Measurements from ENCODE around the gene CACNG4.

CACNG4 gene

GRCh38 chr17:66985338-66986237 lies 21.1 kb downstream of the CACNG4 start:
- DNase-seq (ENCODE audit: low read depth): no peak

- no peak for DNase-seq (ENCODE audit: low read depth)
Measured at GRCh38 chr17:66986659-66987058, 22.2 kb downstream of the CACNG4 start.

GRCh38 chr17:66987059-66987616 lies 22.6 kb downstream of the CACNG4 start:
- DNase-seq (ENCODE audit: low read depth): no peak

- DNase-seq (ENCODE audit: low read depth): no peak
Measured at GRCh38 chr17:66988069-66988798, 23.7 kb downstream of the CACNG4 start.

GRCh38 chr17:66989076-66989475 lies 24.6 kb downstream of the CACNG4 start:
- no peak for DNase-seq (ENCODE audit: low read depth)

GRCh38 chr17:66989579-66989978 lies 25.1 kb downstream of the CACNG4 start:
- DNase-seq (ENCODE audit: low read depth): no peak

- no peak for DNase-seq (ENCODE audit: low read depth)
Measured at GRCh38 chr17:66990047-66990446, 25.5 kb downstream of the CACNG4 start.

GRCh38 chr17:66992911-66993442 lies 28.5 kb downstream of the CACNG4 start:
- no peak for DNase-seq (ENCODE audit: low read depth)

- DNase-seq (ENCODE audit: low read depth): no peak
Measured at GRCh38 chr17:66994361-66994760, 29.9 kb downstream of the CACNG4 start.

- no peak for DNase-seq (ENCODE audit: low read depth)
Measured at GRCh38 chr17:66994930-66995535, 30.5 kb downstream of the CACNG4 start.

- no peak for DNase-seq (ENCODE audit: low read depth)
Measured at GRCh38 chr17:66995944-66996343, 31.4 kb downstream of the CACNG4 start.

GRCh38 chr17:66996926-66997325 lies 32.4 kb downstream of the CACNG4 start:
- DNase-seq (ENCODE audit: low read depth): no peak

GRCh38 chr17:67003231-67003630 lies 38.7 kb downstream of the CACNG4 start:
- DNase-seq (ENCODE audit: low read depth): no peak

- no peak for DNase-seq (ENCODE audit: low read depth)
Measured at GRCh38 chr17:67004181-67004580, 39.7 kb downstream of the CACNG4 start.

GRCh38 chr17:67007266-67007665 lies 42.8 kb downstream of the CACNG4 start:
- DNase-seq (ENCODE audit: low read depth): no peak

- no peak for DNase-seq (ENCODE audit: low read depth)
Measured at GRCh38 chr17:67008101-67008500, 43.6 kb downstream of the CACNG4 start.

GRCh38 chr17:67011527-67012175 lies 47.1 kb downstream of the CACNG4 start:
- DNase-seq (ENCODE audit: low read depth): no peak

GRCh38 chr17:67013891-67014290 lies 49.4 kb downstream of the CACNG4 start:
- no peak for DNase-seq (ENCODE audit: low read depth)

- no peak for DNase-seq (ENCODE audit: low read depth)
Measured at GRCh38 chr17:67015001-67015400, 50.5 kb downstream of the CACNG4 start.

- DNase-seq (ENCODE audit: low read depth): no peak
Measured at GRCh38 chr17:67016039-67016762, 51.7 kb downstream of the CACNG4 start.

GRCh38 chr17:67017910-67018309 lies 53.4 kb downstream of the CACNG4 start:
- DNase-seq (ENCODE audit: low read depth): no peak

Data from fibroblast of the conjunctiva (primary cell).